PC-9 (cell line): ENCODE data around the gene CACHD1.

ENCODE experiments used
- CTCF ChIP-seq: fragments of 200-600 bp; sonication (generic); conservative IDR thresholded peaks from 2 replicates; pipeline ENCODE4 v1.6.1; 2017; ENCODE audit warnings: mixed run types, antibody characterized with exemption, mild to moderate bottlenecking, moderate library complexity
- EZH2 ChIP-seq: fragments of 200-600 bp; sonication (generic); IDR thresholded peaks from 2 replicates; pipeline ENCODE4 v1.8.0; 2017; ENCODE audit warnings: antibody characterized with exemption, low read depth

GRCh38 chr1:64567426-64568170 is 97.7 kb downstream of the CACHD1 start:
- TF ChIP-seq CTCF (no peak), EZH2 (no peak)
